A549 (cell line): ENCODE measurements around the gene KRTAP10-2. TPM values are rescaled to one million over a fixed set of nuclear protein-coding genes. Genes with fewer than 3 reads are reported as not detected.

ENCODE experiments used
- ATAC-seq, 2 experiments: fragments of 200-7000 bp in 1 of 2; fragments of >200 bp in 1 of 2; cut with Nextera tagmentation in 1 of 2; cut with Tn5 transposase in 1 of 2; 3 replicates each; pipeline versions ENCODE4 v1.8.0 to v1.9.1; 2018 to 2020; ENCODE audit warnings: mild to moderate bottlenecking in 1 of 2, moderate library complexity in 1 of 2
- CTCF ChIA-PET: fragments of 300-600 bp; sonication (Branson Sonifier 250); formaldehyde crosslinking; extraction: SDS; loops from one replicate; lab custom pipeline; 2021; ENCODE audit warnings: antibody characterized with exemption, inconsistent platforms; lab: Yijun Ruan, JAX
- POLR2A ChIA-PET: fragments of 350-600 bp; formaldehyde crosslinking; extraction: SDS; loops from one replicate; lab custom pipeline; 2021; ENCODE audit warnings: antibody characterized with exemption, inconsistent platforms; lab: Yijun Ruan, JAX
- DNase-seq, 2 experiments: peaks; one replicate each; pipeline versions ENCODE4 v3.0.0 to v3.0.0-alpha.2; 2011 to 2016; ENCODE audit warnings: low read depth in 1 of 2, low spot score in 1 of 2
- FAIRE-seq: peaks from 2 replicates; lab custom pipeline; 2011; peaks lifted over from hg19 to GRCh38; lab: Jason Lieb, UNC
- H3K27ac ChIP-seq, 2 experiments: fragments of >200 bp; sonication (Bioruptor Twin); formaldehyde crosslinking; 3 replicates each; pipeline ENCODE4 v1.5.1; 2016 to 2017
- H3K4me1 ChIP-seq: fragments of >200 bp; sonication (Bioruptor Twin); formaldehyde crosslinking; 3 replicates; pipeline ENCODE4 v1.6.1; 2016
- H3K4me2 ChIP-seq: fragments of >200 bp; sonication (Bioruptor Twin); formaldehyde crosslinking; 3 replicates; pipeline ENCODE4 v1.6.1; 2016
- H3K4me3 ChIP-seq: fragments of >200 bp; sonication (Bioruptor Twin); formaldehyde crosslinking; 3 replicates; pipeline ENCODE4 v1.5.1; 2016
- H3K9me3 ChIP-seq: fragments of >200 bp; sonication (Bioruptor Twin); formaldehyde crosslinking; 3 replicates; pipeline ENCODE4 v1.6.1; 2016
- ATOH8 ChIP-seq: fragments of 250-450 bp; sonication (Bioruptor Pico); IDR thresholded peaks from 2 replicates; pipeline ENCODE4 v1.5.0; 2020; ENCODE audit warnings: low read depth, mild to moderate bottlenecking, moderate library complexity
- CHD4 ChIP-seq: fragments of 200-600 bp; sonication (generic); IDR thresholded peaks from 2 replicates; pipeline ENCODE4 v1.6.1; 2016; ENCODE audit warnings: antibody characterized with exemption, mild to moderate bottlenecking, borderline replicate concordance
- EHMT2 ChIP-seq: fragments of 200-600 bp; sonication (generic); IDR thresholded peaks from 2 replicates; pipeline ENCODE4 v1.6.1; 2016; ENCODE audit warnings: antibody characterized with exemption, low read depth, mild to moderate bottlenecking, moderate library complexity
- ELK1 ChIP-seq: fragments of 150-350 bp; IDR thresholded peaks from 2 replicates; pipeline ENCODE4 v1.6.1; 2014; ENCODE audit warnings: low read depth, mild to moderate bottlenecking, low read length
- EP300 ChIP-seq, 2 experiments: fragments of >200 bp; sonication (Bioruptor Twin); formaldehyde crosslinking; IDR thresholded peaks; 2 replicates in 1 of 2; 3 replicates in 1 of 2; pipeline ENCODE4 v1.6.1; 2016 to 2017
- ESRRA ChIP-seq: fragments of 150-350 bp; IDR thresholded peaks from 2 replicates; pipeline ENCODE4 v1.6.1; 2014; ENCODE audit warnings: mild to moderate bottlenecking, low read length, borderline replicate concordance
- FOSL2 ChIP-seq, 2 experiments: fragments of 450-650 bp in 1 of 2; fragments of >200 bp in 1 of 2; sonication (Bioruptor Twin) in 1 of 2; formaldehyde crosslinking; IDR thresholded peaks; 2 replicates each; pipeline versions ENCODE4 v1.5.0 to v1.6.1; 2016 to 2020; ENCODE audit warnings: mild to moderate bottlenecking in 1 of 2, moderate library complexity in 1 of 2
- FOXS1 ChIP-seq: fragments of 250-450 bp; sonication (Bioruptor Pico); IDR thresholded peaks from 2 replicates; pipeline ENCODE4 v1.5.0; 2020; ENCODE audit warnings: mild to moderate bottlenecking, moderate library complexity
- GATA3 ChIP-seq: IDR thresholded peaks from 2 replicates; pipeline ENCODE4 v1.6.1; 2012; ENCODE audit warnings: borderline replicate concordance
- HEYL ChIP-seq: fragments of 250-450 bp; sonication (Bioruptor Pico); IDR thresholded peaks from 2 replicates; pipeline ENCODE4 v1.8.0; 2021; ENCODE audit warnings: mild to moderate bottlenecking, moderate library complexity
- HOXA7 ChIP-seq: fragments of 250-450 bp; sonication (Bioruptor Pico); IDR thresholded peaks from 2 replicates; pipeline ENCODE4 v1.5.0; 2020; ENCODE audit warnings: mild to moderate bottlenecking, moderate library complexity
- JUN ChIP-seq, 2 experiments: fragments of >200 bp; sonication (Bioruptor Twin); formaldehyde crosslinking; IDR thresholded peaks; 2 replicates in 1 of 2; 3 replicates in 1 of 2; pipeline ENCODE4 v1.6.1; 2016 to 2017
- MAFK ChIP-seq: fragments of 450-650 bp; IDR thresholded peaks from 2 replicates; pipeline ENCODE4 v1.6.1; 2014; ENCODE audit not compliant: partially characterized antibody
- PBX3 ChIP-seq: IDR thresholded peaks from 2 replicates; pipeline ENCODE4 v1.6.1; 2012
- POLR2A ChIP-seq: IDR thresholded peaks from 2 replicates; pipeline ENCODE4 v1.6.1; 2012; ENCODE audit warnings: mild to moderate bottlenecking, low read length
- REST ChIP-seq: fragments of 200-600 bp; sonication (generic); IDR thresholded peaks from 2 replicates; pipeline ENCODE4 v1.6.1; 2016; ENCODE audit warnings: antibody characterized with exemption, mild to moderate bottlenecking, moderate library complexity
- SMC3 ChIP-seq: fragments of >200 bp; sonication (Bioruptor Twin); formaldehyde crosslinking; IDR thresholded peaks from 3 replicates; pipeline ENCODE4 v1.6.1; 2018; ENCODE audit warnings: inconsistent platforms
- SREBF2 ChIP-seq: fragments of 450-650 bp; IDR thresholded peaks from 2 replicates; pipeline ENCODE4 v1.6.1; 2014; ENCODE audit warnings: mild to moderate bottlenecking, moderate library complexity
- TFCP2L1 ChIP-seq: fragments of 250-450 bp; sonication (Bioruptor Pico); IDR thresholded peaks from 2 replicates; pipeline ENCODE4 v1.5.0; 2021; ENCODE audit warnings: mild to moderate bottlenecking
- USF2 ChIP-seq: fragments of 450-650 bp; IDR thresholded peaks from 2 replicates; pipeline ENCODE4 v1.6.1; 2014; ENCODE audit warnings: antibody characterized with exemption
- ZC3H11A ChIP-seq: fragments of 450-650 bp; IDR thresholded peaks from 2 replicates; pipeline ENCODE4 v1.6.1; 2014; ENCODE audit warnings: antibody characterized with exemption, mild to moderate bottlenecking
- ZFP36 ChIP-seq: fragments of 450-650 bp; IDR thresholded peaks from 2 replicates; pipeline ENCODE4 v1.6.1; 2014; ENCODE audit warnings: borderline replicate concordance; ENCODE audit not compliant: partially characterized antibody
- ZNF302 ChIP-seq: fragments of 250-450 bp; sonication (Bioruptor Pico); IDR thresholded peaks from 2 replicates; pipeline ENCODE4 v1.9.0; 2021; ENCODE audit warnings: inconsistent platforms, mild to moderate bottlenecking, moderate library complexity
- WGBS: methylation state at CpG from one replicate; pipeline ENCODE4 v1.1.6; 2017; ENCODE audit errors: missing lambda C conversion rate; 5-methylcytosine and 5-hydroxymethylcytosine counted together
- polyA plus RNA-seq, 4 experiments: library from polyadenylated mRNA; depleted of rRNA in 3 of 4; stranded (reverse); fragments of >200 nt; fragmentation: RNase III in 1 of 4; extraction: RNeasy Plus Mini Kit Qiagen cat#74134 plus additional on column Dnase treatment in 1 of 4; gene quantifications; 2 replicates in 3 of 4; 3 replicates in 1 of 4; pipeline ENCODE4 v1.2.3, GENCODE V29; 2011 to 2017

The KRTAP10-2 gene
- polyA plus RNA-seq, 2 of the 4 experiments (the other 2 are of a cell fraction) = not detected

GRCh38 chr21:44552681-44553080, 1.4 kb upstream of the KRTAP10-2 start:
- Histone ChIP-seq H3K4me3 (no peak overlapping the region), H3K9me3 (no peaks in the 10 kb centered on the region; the same call in 2 of the 3 replicates), H3K27ac (no peak overlapping the region), H3K4me1 (no peaks in the 10 kb centered on the region), H3K4me2 (no peak overlapping the region)
- CTCF ChIA-PET = no interaction called here
- DNase-seq (no peak), ATAC-seq (no peak), FAIRE-seq (no peak)
- TF ChIP-seq ATOH8 (CRISPR knock-in tag) (no peak), POLR2A (no peak), JUN (IDR thresholded peaks at IDR 0.05) (no peak), ZFP36 (no peak), PBX3 (no peak), SMC3 (no peak), REST (no peak), GATA3 (no peak), ZNF302 (CRISPR knock-in tag) (no peak), SREBF2 (no peak), FOXS1 (CRISPR knock-in tag) (no peak), TFCP2L1 (CRISPR knock-in tag) (no peak), MAFK (no peak)
- WGBS = 69% methylated on average over 12 of the region's 13 CpGs
- POLR2A ChIA-PET = no interaction called here

GRCh38 chr21:44552136-44552535, 831 bp upstream of the KRTAP10-2 start:
- no peak for DNase-seq
- TF ChIP-seq EP300 (IDR thresholded peaks at IDR 0.05) (no peak), HOXA7 (CRISPR knock-in tag) (no peak), GATA3 (no peak), ELK1 (no peak), USF2 (no peak), ZC3H11A (no peak), ESRRA (no peak), EHMT2 (no peak), HEYL (CRISPR knock-in tag) (no peak), REST (no peak), FOSL2 (IDR thresholded peaks at IDR 0.05) (no peak), FOSL2 (CRISPR knock-in tag; IDR thresholded peaks at IDR 0.05) (no peak), CHD4 (no peak)
- TF ChIP-seq, all 56 proteins: peak for 0
- POLR2A ChIA-PET = no interaction called here
- peaks cover 3% of the 10 kb centered on the region; the same call in 2 of the 3 replicates for H3K9me3 ChIP-seq
- FAIRE-seq = no peak
- 100% methylated on average over 1 of the region's 6 CpGs for WGBS
- no peak overlapping the region for H3K4me2 ChIP-seq
- CTCF ChIA-PET = no interaction called here
- H3K4me3 ChIP-seq = no peak overlapping the region
- H3K27ac ChIP-seq = no peak overlapping the region
- H3K4me1 ChIP-seq = no peaks in the 10 kb centered on the region
- ATAC-seq = no peak
